ENCODE results near the gene RIC8B.

The RIC8B gene

DNA sequence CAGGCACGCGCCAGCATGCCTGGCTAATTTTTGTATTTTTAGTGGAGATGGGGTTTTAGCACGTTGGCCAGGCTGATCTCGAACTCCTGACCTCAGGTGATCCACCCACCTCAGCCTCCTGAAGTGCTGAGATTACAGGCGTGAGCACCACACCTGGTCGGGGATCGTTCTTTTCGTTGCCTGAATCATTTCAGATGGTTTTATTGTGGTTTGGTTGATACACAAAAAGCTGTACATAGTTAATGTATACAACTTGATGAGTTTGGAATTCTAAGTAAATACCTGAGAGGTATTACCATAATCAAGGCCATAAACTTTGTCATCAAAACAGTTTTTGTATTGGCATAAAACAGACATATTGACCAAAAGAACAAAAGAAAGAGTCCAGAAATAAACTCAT, 63.3 kb downstream of the RIC8B start:
- TF ChIP-seq TAF1 (IDR thresholded peaks at IDR 0.05; ENCODE audit: borderline replicate concordance, insufficient read depth, low read length): no peak
- TF ChIP-seq FOXP2 (optimal IDR thresholded peaks at IDR 0.05; ENCODE audit: borderline replicate concordance, extremely low read depth, extremely low read length, insufficient read depth): no peak
- TF ChIP-seq, protein P1, sequence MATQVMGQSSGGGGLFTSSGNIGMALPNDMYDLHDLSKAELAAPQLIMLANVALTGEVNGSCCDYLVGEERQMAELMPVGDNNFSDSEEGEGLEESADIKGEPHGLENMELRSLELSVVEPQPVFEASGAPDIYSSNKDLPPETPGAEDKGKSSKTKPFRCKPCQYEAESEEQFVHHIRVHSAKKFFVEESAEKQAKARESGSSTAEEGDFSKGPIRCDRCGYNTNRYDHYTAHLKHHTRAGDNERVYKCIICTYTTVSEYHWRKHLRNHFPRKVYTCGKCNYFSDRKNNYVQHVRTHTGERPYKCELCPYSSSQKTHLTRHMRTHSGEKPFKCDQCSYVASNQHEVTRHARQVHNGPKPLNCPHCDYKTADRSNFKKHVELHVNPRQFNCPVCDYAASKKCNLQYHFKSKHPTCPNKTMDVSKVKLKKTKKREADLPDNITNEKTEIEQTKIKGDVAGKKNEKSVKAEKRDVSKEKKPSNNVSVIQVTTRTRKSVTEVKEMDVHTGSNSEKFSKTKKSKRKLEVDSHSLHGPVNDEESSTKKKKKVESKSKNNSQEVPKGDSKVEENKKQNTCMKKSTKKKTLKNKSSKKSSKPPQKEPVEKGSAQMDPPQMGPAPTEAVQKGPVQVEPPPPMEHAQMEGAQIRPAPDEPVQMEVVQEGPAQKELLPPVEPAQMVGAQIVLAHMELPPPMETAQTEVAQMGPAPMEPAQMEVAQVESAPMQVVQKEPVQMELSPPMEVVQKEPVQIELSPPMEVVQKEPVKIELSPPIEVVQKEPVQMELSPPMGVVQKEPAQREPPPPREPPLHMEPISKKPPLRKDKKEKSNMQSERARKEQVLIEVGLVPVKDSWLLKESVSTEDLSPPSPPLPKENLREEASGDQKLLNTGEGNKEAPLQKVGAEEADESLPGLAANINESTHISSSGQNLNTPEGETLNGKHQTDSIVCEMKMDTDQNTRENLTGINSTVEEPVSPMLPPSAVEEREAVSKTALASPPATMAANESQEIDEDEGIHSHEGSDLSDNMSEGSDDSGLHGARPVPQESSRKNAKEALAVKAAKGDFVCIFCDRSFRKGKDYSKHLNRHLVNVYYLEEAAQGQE (IDR thresholded peaks at IDR 0.05; ENCODE audit: insufficient read depth in 1 of 2, low read depth in 2 of 2, low read length in 2 of 2): no peak
- no peak for TF ChIP-seq SIN3A (IDR thresholded peaks at IDR 0.05; ENCODE audit: borderline replicate concordance, insufficient read depth, low read length)
- TF ChIP-seq POLR2AphosphoS5 (IDR thresholded peaks at IDR 0.05; ENCODE audit: low read depth, low read length): no peak

DNA sequence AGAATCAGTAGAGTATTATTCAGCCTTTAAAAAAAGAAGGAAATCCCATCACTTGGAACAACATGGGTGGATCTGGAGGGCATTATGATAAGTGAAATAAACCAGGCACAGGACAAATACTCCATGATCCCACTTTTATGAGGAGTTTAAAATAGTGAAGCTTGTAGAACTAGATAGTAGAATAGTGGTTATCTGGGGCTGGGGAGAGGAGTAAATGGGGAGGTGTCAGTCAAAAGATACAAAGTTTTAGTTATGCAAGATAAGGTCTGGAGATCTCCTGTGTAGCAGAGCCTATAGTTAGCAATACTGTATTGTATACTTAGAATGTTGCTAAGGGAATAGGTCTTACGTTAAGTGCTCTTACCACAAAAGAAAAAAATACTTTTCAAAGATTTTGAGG, 64.9 kb downstream of the RIC8B start:
- no peak for TF ChIP-seq POLR2AphosphoS5 (IDR thresholded peaks at IDR 0.05; ENCODE audit: low read depth, low read length)
- TF ChIP-seq, protein P1 (IDR thresholded peaks at IDR 0.05; ENCODE audit: insufficient read depth in 1 of 2, low read depth in 2 of 2, low read length in 2 of 2): no peak
- no peak for TF ChIP-seq TAF1 (IDR thresholded peaks at IDR 0.05; ENCODE audit: borderline replicate concordance, insufficient read depth, low read length)
- TF ChIP-seq SIN3A (IDR thresholded peaks at IDR 0.05; ENCODE audit: borderline replicate concordance, insufficient read depth, low read length): no peak
- TF ChIP-seq FOXP2 (optimal IDR thresholded peaks at IDR 0.05; ENCODE audit: borderline replicate concordance, extremely low read depth, extremely low read length, insufficient read depth): no peak

DNA sequence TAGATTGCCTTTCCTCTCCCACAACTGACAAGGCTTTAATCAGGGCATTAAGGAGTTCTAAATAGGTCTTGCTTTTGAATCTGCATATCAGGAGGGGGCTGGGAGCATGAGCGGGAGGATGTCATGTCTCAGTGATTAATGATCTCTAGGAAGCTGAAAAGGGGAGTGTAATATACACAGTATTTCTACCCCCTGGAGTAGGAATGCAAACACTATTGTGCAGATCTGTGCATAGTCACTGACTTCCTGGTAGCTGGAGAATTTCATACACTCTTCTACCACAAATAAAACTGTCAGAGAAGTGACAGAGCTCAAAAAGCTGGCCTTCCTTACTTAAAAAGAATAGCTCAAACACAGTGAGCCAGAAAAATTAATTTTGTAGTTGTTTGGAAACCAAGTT, 65.8 kb downstream of the RIC8B start:
- no peak for TF ChIP-seq POLR2AphosphoS5 (IDR thresholded peaks at IDR 0.05; ENCODE audit: low read depth, low read length)
- no peak for TF ChIP-seq FOXP2 (optimal IDR thresholded peaks at IDR 0.05; ENCODE audit: borderline replicate concordance, extremely low read depth, extremely low read length, insufficient read depth)
- TF ChIP-seq, protein P1 (IDR thresholded peaks at IDR 0.05; ENCODE audit: insufficient read depth in 1 of 2, low read depth in 2 of 2, low read length in 2 of 2): no peak
- no peak for TF ChIP-seq SIN3A (IDR thresholded peaks at IDR 0.05; ENCODE audit: borderline replicate concordance, insufficient read depth, low read length)
- TF ChIP-seq TAF1 (IDR thresholded peaks at IDR 0.05; ENCODE audit: borderline replicate concordance, insufficient read depth, low read length): no peak

DNA sequence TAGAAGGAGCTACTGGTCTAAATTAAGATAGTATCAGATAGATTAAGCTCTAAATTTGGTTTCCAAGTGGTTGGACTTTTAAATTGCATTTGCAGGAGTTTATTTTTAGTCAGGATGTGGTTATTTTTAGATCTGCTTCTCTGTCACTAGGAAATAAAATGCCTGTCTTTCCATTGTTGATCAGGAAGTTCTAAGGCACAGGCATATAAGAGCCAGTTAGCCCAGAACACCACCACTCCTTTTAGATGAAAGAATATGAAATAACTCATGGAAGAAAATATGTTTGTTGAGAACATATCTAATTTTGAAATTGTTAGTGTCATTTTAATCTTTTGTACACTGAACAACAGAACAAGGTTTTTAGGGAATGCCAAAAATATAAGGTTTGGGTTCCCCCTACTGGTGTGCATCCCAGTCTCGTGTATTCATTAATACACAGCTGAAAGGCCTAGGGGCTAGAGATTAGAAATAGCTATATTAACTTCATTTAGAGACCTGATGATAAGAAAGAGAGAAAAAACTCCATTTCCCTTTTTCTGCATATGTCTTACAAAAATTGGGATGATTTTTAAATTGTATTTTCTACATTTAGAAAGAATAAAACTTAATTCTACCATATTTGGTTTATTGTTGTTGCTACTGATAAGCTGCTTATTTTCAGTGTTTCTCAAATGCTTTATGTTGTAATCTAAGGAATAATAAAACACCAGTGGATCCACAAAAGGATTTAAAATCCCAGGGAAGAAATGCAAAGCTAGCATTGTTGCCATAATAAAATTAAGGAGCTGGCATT, 67.2 kb downstream of the RIC8B start:
- TF ChIP-seq, protein P1 (IDR thresholded peaks at IDR 0.05; ENCODE audit: insufficient read depth in 1 of 2, low read depth in 2 of 2, low read length in 2 of 2): no peak
- TF ChIP-seq SIN3A (IDR thresholded peaks at IDR 0.05; ENCODE audit: borderline replicate concordance, insufficient read depth, low read length) (no peak), FOXP2 (optimal IDR thresholded peaks at IDR 0.05; ENCODE audit: borderline replicate concordance, extremely low read depth, extremely low read length, insufficient read depth) (no peak), POLR2AphosphoS5 (IDR thresholded peaks at IDR 0.05; ENCODE audit: low read depth, low read length) (no peak), TAF1 (IDR thresholded peaks at IDR 0.05; ENCODE audit: borderline replicate concordance, insufficient read depth, low read length) (no peak)
